Measurements from ENCODE around the gene PI4KA. TPM values are rescaled to one million over a fixed set of nuclear protein-coding genes. Genes with fewer than 3 reads are reported as not detected.

The PI4KA gene
- total and polyA plus RNA-seq, 2 of the 13 experiments (the other 11 are each of a cell fraction or from before 2014, with no cell fraction given), result 27.4 to 56.4 TPM

GRCh38 chr22:20905415-20906386 is 47.1 kb upstream of the PI4KA start:
- no peaks in the 10 kb centered on the region for H3K9me3 ChIP-seq (ENCODE audit: low read length)
- in situ Hi-C loops (cut with HindIII; ENCODE audit: extremely low pct_ligation_motif_present, low pct_unique_long_range_greater_than_20kb) (no loop called here), intact Hi-C loops (cut with micrococcal nuclease; ENCODE audit: unreplicated experiment) (no loop called here)
- H3K27me3 ChIP-seq (ENCODE audit: control insufficient read depth in 1 of 2, insufficient read depth in 2 of 2, low read length in 2 of 2), result no peaks in the 10 kb centered on the region; a peak in 2 of 5 replicates
- H2AFZ ChIP-seq (ENCODE audit: low read length), result no peak overlapping the region
- no peak for ATAC-seq
- ChIA-PET POLR2A (no interaction called here), CTCF (ENCODE audit: low intra/inter-chr PET ratio, low total read pairs) (no interaction called here)
- H3K36me3 ChIP-seq (replicated peaks in 1 of 2; ENCODE audit: control insufficient read depth in 1 of 2, insufficient read depth in 2 of 2, low read length in 2 of 2), result no peaks in the 10 kb centered on the region
- H3K4me2 ChIP-seq (ENCODE audit: low read depth, low read length), result no peak overlapping the region
- no peak for FAIRE-seq
- TF ChIP-seq ZBTB3 (CRISPR knock-in tag; IDR thresholded peaks at IDR 0.05; ENCODE audit: borderline replicate concordance, low read depth) (no peak), FOSL2 (CRISPR knock-in tag; IDR thresholded peaks at IDR 0.05) (0 out of 2 replicates have a peak, but pooled peaks have one; percentile 13)
- no peaks in the 10 kb centered on the region for H3K79me2 ChIP-seq (ENCODE audit: insufficient read depth, low read length)
- H3K4me1 ChIP-seq (ENCODE audit: insufficient read depth, low read length), result peaks cover 36% of the 10 kb centered on the region
- H3K4me3 ChIP-seq (replicated peaks in 1 of 3; ENCODE audit: insufficient read depth in 1 of 3, low read depth in 2 of 3, low read length in 3 of 3), result no peak overlapping the region
- WGBS (ENCODE audit: low lambda C conversion rate), result 18% methylated on average over 4 of the region's 4 CpGs
- BruUV-seq (replicated peaks), result no TSS peak
- no peak overlapping the region for H3K27ac ChIP-seq (ENCODE audit: extremely low read length, insufficient read depth, low read length)
- DNase-seq (ENCODE audit: low spot score), result no peak
- H3K9ac ChIP-seq (ENCODE audit: insufficient read depth, low read depth, low read length), result no peak overlapping the region
- no peaks in the 10 kb centered on the region for H4K20me1 ChIP-seq (ENCODE audit: insufficient read depth, low read length)

GRCh38 chr22:20904980-20905355 is 46.4 kb upstream of the PI4KA start:
- POLR2A ChIA-PET, result interaction anchor here (0.9 to 1.0 kb wide), 2 partner anchors 19 to 53 kb away, joined by 3 to 4 read pairs; no protein-coding TSS in a partner anchor
- TF ChIP-seq ERF (CRISPR knock-in tag; IDR thresholded peaks at IDR 0.05) (no peak), TERF1 (CRISPR knock-in tag; IDR thresholded peaks at IDR 0.05) (no peak), HNRNPH1 (optimal IDR thresholded peaks at IDR 0.05; ENCODE audit: low read depth, low read length) (no peak), ZNF235 (CRISPR knock-in tag; IDR thresholded peaks at IDR 0.05; ENCODE audit: borderline replicate concordance) (no peak), SNRNP70 (IDR thresholded peaks at IDR 0.05; ENCODE audit: low read depth, low read length) (no peak), ZFY (CRISPR knock-in tag; IDR thresholded peaks at IDR 0.05) (no peak), ZBTB46 (CRISPR knock-in tag; IDR thresholded peaks at IDR 0.05; ENCODE audit: borderline replicate concordance) (no peak), ZGPAT (CRISPR knock-in tag; IDR thresholded peaks at IDR 0.05) (no peak)

More at GRCh38 chr22:20904980-20905355, 46.4 kb upstream of the PI4KA start:
- Histone ChIP-seq H3K4me2 (ENCODE audit: low read depth, low read length) (no peak overlapping the region), H3K9me3 (ENCODE audit: low read length) (no peaks in the 10 kb centered on the region), H3K4me3 (replicated peaks in 1 of 3; ENCODE audit: insufficient read depth in 1 of 3, low read depth in 2 of 3, low read length in 3 of 3) (no peak overlapping the region), H3K4me1 (ENCODE audit: insufficient read depth, low read length) (peaks cover 40% of the 10 kb centered on the region), H3K27ac (ENCODE audit: extremely low read length, insufficient read depth, low read length) (no peak overlapping the region), H2AFZ (ENCODE audit: low read length) (no peak overlapping the region), H3K27me3 (ENCODE audit: control insufficient read depth in 1 of 2, insufficient read depth in 2 of 2, low read length in 2 of 2) (no peaks in the 10 kb centered on the region; a peak in 1 of 5 replicates), H3K9ac (ENCODE audit: insufficient read depth, low read depth, low read length) (no peak overlapping the region), H4K20me1 (ENCODE audit: insufficient read depth, low read length) (no peaks in the 10 kb centered on the region), H3K36me3 (replicated peaks in 1 of 2; ENCODE audit: control insufficient read depth in 1 of 2, insufficient read depth in 2 of 2, low read length in 2 of 2) (no peaks in the 10 kb centered on the region), H3K79me2 (ENCODE audit: insufficient read depth, low read length) (no peaks in the 10 kb centered on the region)
- 17% methylated on average over 3 of the region's 3 CpGs for WGBS (ENCODE audit: low lambda C conversion rate)
- FAIRE-seq (no peak), DNase-seq (ENCODE audit: low spot score) (no peak), ATAC-seq (no peak)
- in situ Hi-C loops (cut with HindIII; ENCODE audit: extremely low pct_ligation_motif_present, low pct_unique_long_range_greater_than_20kb) (no loop called here), intact Hi-C loops (cut with micrococcal nuclease; ENCODE audit: unreplicated experiment) (no loop called here)
- no TSS peak for BruUV-seq (replicated peaks)
- CTCF ChIA-PET (ENCODE audit: low intra/inter-chr PET ratio, low total read pairs), result no interaction called here

Data from HepG2 (cell line).